Inflammatory macrophage (primary cell): ENCODE data around the gene CPSF3.
A peak's percentile ranks its signal among the peaks of the same experiment; 100 is the strongest.

Experiments used
- DNase-seq, 2 donors: peaks; one replicate each; pipeline ENCODE4 v3.0.0-alpha.2; 2020 to 2022
- total RNA-seq, 18 experiments: gene quantifications; one replicate each; lab custom pipeline; 2026; ENCODE audit warnings: mixed read lengths in 6 of 18, inconsistent platforms in 2 of 18; lab: John Stamatoyannopoulos, UW

CPSF3 gene
- 27.1 to 114 (median 82.1) reads per million in 18 experiments for total RNA-seq

DNA sequence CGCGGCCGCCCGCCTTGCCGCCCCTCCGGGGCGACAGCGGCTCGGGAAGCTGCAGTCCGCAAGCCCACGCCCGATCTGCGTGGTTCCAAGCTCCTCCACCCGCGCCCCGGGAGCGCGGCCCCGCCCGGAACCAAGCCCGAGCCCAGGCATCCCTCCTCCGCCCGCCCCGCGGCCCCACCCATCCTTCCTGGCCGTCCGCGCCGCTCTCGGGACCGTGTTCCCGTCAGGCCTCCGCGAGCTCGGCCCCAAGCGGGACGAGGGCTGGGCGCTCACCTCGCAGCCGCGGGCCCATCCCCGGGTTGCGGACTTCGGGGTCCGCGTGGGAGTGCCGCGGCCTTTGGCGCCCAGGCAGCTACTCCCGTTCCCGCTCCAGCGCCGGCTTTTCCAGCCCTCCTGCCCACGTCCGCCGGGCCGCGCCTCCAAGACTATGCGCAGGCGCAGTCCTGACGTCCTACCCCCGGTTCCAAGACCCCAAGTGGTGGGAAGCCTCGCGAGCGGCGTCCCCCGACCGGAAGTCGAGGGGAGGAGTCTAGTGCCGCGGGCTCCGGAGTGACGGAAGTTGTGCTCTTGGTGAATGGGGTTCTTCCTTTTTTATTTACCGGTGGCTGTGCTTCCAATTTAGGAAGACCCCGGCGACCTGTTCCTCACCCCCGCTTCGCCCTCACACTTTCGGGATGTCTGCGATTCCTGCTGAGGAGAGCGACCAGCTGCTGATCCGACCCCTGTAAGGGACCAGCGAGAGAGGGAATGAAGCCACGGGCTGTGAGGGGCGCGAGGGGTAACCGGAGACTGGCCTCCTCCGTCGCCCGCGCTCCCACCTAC is at the start of gene CPSF3, which contains the start of gene ITGB1BP1:
Gene CPSF3 (plus strand): TSS at position 555 of the 822 bp plus-strand sequence. CDS start 120 bp downstream, at position 675.
Gene ITGB1BP1 (minus strand): TSS at position 429 of the 822 bp plus-strand sequence. CDS start 4,831 bp downstream, outside the sequence.
- peak; percentile 99 for DNase-seq

DNA sequence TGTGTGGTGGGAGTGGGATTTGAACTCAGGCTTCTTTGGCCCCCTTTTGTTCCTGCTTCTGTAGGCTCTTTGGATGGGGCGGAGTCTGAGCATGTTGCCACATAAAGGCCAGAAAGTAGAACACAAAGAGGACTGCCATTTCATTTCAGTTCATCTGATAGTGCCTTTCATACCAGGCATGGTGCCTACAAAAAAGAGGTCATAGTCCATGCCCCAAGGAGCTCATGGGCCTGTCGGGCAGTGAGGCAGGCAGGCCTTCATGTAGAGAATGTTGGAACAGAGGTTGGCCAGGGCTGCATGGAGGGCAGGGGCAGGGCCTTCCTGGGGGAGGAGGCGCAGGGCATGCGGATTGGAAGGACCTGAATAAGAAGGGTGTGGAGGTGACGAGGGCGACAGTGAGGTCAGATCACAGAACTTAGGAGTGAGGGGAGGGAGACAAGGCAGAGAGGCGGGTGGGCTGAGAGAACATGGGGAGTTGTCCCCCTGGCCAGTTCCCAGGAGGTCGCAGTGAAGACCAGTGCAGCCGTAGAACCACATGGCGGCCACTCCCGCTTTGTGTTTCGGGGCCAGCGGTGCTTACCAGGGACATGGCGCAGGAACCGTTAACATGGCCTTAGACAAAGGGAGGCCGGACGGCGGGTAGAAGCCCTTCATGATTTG is 49.3 kb upstream of the CPSF3 start:
- DNase-seq: no peak

DNA sequence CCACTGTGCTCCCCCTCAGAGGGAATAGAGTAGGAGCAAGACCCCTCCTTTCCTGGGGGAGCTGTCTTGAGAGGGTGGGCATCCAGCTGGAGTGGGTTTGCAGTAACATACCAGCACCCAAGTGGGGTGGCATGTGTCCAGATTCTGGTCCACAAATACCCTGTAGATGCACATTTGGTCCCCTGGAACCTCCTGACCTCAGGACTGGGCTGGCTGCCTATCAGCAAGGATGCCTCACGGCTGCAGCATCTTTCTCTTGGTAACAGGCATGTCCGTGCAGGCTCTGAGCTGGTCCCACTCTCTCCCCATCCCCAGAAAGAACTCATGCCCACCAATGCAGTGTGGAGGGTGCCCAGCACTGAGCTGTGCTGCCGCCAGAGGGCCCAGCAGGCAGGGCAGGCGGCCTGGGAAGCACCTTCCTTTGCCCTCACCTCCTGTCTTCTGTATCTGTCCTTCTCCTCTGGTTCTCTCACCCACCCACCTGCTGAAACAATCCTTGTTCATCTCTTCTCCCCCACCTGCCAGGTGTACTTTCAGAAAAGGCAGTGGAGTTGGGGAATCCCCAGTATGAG is 47.5 kb upstream of the CPSF3 start:
- no peak for DNase-seq

DNA sequence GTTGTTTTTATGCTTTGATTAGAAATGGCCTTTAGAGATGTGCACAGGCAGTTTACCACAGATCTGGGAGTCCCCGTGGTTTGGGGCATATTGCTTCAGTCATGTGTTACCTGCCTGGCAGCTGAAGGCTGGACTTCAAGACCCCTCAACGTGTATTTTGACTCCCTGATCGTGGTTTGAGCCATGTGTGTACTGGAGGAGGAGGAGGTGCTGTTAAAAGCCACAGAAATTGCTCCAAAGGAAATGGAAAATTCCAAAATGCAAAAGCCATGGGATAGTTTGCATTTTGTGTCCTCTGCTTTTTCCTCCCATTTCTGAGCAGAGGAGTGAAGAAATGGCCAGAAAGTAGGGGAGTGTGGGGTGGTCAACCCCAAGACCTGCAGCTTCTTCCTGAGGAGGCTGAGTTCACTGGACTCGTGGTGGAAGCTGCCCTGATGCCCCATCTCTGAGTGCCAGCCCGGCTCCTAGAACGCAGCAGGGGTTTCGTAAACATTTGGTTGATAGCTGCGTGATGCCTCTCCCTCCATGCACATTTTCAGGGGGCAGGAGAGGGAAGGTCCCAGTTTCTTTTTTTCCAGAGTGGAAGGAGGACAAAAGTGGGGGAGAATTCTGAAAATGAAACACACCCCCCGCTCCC is 45.9 kb upstream of the CPSF3 start:
- DNase-seq: no peak

DNA sequence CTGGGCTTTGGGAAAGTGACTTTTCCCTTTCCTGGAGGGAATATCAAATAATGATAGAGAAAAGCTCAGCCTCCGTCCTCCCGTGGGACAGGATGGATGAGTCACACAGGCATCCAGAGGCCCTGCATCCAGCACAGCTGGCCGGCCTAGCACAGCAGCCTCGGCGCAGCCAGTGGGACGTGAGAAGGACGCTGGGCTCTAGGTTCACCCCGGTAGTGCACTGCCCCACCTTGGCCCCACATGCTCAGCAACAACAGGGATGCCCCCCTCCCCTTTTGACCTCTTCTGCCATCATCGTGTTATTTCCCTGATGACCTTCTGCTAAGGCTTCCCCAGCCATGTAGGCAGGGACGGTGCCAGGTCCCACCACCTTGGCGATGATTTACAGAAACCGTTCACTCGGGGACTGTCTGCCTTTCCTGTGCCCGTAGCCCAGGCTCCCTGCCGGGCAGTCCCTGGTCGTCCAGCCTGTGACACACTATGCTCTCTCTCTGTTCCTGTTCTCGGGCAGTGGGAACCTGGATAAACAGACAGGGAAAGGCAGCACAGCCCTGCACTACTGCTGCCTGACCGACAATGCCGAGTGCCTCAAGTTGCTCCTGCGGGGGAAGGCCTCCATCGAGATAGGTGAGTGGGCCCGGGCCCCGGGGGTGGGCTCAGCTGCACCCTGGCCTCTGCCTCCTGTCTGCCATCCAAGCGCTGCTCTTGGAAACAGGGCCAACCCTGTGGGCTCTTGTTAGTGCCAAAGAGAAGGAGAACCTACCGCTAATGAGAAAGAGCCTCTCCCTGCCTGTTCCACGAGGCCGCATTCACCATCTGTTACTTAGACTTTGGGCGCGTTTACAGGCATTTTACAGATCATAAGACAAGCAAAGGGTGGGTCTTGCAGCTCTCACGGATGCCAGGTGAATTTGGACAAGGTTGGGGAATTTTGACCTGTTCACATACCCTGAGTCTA is 44.7 kb upstream of the CPSF3 start:
- no peak for DNase-seq

DNA sequence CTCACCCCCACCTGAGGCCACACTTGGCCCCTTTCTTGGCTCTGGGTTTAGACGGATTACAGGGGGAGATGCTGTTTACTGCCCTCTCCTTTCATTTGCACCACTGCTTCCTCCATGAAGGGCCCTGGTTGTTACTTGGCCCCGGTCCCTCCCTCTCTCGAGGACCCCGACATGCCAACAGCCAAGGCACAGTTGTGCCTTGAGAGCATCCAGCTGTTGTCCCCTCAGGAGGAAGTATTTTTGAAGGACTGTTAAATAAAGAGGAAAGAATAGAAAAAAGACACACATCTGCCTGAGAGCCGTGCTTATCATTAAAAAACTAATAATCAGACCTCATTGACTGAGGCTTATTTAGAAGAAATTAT is 44.1 kb upstream of the CPSF3 start:
- DNase-seq: no peak

DNA sequence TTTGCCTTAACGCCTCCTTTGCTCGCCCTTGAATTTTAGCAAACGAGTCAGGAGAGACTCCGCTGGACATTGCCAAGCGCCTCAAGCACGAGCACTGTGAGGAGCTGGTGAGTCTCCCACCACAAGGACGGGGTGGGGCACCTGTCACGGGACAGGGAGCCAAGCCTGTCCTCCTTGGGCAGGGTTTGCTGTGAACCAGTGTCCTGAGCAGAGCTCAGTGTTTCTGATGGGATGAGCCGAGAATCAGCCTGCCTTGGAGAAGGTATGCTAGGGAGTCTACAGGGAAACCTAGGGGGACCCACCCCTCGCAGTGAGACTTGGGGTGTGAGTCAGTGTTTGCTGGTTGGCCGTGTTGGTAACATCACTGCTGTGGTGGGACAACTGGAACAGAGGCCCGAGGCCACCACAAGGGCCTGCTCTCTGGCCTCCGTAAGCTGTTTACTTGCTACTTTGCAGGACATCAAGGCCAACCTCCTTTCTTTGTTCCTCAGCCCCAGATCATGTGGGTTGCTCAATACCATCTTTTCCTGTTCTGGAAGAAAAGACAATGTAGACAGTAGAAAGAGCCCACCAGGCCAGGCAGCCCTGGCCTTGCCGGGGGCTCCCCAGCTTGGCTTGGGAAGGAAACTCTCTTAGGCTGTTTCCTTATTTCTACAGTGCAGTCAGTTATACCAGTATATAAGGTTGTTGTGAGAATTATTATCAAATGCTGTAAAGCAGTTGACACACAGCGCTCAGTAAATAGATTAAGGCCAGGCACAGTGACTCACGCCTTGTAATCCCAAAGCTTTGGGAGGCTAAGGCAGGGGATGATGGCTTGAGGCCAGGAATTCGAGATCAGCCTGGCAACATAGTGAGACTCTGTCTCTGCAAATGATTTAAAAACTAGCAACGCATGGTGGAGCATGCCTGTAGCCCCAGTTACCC is 42.5 kb upstream of the CPSF3 start:
- DNase-seq: no peak

DNA sequence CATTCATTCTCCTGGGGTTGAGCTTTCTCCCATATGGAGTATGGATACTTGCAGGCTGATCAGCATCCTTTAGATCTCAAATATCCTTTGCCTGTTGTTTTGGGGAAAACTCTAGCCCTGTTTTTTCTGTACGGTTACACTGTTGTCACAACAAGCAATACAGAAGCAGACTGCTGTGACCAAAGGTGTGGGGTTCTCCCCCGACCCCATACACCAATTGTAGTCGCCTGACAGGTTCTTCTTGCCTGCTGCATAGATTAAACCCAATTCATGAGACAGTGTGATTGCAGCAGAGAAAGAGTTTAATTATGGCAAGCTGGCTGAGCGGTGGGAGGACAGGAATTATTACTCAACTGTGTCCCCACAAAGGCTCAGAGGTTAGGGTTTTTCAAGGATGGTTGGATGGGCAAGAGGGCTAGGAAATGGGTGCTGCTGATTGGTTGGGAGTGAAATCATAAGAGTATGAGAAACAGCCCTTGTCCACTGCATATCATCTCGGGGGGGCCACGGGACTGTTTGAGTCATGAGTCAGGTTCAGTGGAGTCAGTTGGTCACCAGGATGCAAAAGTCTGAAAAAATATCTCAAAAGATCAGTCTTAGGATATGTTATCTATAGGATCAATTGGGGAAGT is 40.7 kb upstream of the CPSF3 start:
- DNase-seq: no peak

DNA sequence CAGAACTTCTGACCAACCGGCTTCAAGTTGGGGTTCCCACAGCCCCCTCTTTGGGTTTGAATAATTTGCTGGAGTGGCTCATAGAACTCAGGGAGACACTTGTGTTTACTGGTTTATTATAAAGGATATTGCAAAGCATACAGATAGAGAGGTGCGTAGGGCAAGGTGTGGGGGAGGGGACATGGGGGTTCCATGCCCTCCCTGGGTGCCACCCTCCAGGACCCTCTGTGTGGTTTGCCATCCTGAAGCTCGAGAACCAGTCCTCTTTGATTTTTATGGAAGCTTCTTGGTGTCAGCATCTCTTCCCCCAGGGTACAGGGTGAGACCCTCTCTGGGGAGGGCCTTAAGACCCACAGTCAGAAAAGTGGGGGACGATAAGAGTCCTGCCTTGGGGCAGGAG is 38.9 kb upstream of the CPSF3 start:
- no peak for DNase-seq

DNA sequence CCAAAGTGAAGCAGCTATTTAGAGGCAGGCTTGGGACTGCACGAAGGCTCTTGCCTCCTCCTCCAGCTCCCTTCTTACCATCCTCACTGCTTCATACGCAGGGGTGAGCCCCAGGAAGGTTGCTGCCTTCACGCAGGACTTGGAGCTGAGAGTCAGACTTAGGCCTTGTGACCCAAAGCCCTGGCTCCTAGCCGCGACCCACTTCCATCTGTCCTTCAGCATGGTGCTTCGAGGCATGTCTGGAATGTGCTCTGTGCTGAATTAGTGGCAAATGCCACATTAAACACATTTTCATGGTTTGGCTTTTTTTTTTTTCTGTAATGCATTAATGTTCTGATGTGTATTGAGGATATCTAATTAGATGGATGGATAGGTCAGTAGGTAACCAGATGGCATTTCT is 37.6 kb upstream of the CPSF3 start:
- no peak for DNase-seq

DNA sequence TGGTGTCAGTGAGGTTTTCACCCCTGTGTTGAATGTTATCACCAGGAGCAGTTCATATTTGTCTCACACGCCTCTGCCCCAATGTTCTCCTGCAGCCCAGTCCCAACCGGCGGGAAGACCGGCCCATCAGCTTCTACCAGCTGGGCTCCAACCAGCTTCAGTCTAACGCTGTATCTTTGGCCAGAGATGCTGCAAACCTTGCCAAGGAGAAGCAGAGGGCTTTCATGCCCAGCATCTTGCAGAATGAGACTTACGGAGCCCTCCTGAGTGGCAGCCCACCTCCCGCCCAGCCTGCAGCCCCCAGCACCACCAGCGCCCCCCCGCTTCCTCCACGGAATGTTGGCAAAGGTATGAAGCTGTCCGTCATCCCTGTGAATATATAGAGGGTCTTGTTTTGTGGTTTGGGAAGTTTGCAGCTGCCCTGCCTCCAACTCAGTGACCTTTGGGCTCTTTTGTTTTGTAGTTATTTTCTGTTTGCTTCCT is 35.2 kb upstream of the CPSF3 start:
- no peak for DNase-seq

DNA sequence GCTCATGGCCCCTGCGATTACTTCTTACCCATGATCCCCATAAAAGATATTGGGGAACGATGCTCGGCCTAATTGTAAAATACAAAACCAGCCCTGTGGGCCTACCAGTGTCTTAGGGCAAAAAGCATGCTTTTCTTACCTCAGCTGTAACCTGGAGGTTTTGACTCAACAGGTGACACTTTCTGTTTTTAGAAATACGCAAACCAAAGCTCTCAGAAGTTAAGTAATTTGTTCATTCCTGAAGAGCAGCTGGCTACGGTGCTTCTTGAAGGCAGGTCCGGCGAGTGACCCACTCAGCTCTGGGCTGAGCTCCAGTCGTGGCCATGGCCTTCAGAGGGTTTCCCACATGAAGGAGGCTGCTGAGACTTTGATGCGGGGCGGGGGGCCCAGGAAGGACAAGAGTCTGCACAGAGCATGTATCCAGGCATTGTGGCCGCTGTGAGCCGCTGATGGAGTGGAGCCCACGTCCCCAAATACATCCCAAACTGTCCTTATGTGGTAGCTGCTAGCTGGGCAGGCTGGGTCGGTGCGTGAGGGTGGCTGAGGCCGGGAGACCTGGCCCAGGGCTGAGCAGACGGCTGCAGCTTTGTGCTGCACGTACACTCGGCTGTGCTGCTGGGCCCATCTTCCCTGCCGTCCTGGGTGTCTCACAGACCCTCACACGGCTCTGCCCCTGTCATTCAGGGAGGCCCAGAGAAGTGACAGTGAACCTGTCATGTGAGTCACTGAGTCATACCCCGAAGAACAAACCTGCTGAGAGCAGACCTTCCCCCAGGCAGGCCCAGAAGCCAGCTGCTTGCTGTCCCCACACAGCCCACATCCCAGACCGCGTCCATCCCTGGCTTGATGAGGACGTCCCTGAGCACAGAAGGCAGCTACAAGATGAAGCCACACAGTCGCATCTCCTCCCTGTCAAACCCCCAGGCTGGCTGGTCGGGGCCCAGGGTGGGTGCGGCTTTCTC is 34.2 kb upstream of the CPSF3 start:
- no peak for DNase-seq

DNA sequence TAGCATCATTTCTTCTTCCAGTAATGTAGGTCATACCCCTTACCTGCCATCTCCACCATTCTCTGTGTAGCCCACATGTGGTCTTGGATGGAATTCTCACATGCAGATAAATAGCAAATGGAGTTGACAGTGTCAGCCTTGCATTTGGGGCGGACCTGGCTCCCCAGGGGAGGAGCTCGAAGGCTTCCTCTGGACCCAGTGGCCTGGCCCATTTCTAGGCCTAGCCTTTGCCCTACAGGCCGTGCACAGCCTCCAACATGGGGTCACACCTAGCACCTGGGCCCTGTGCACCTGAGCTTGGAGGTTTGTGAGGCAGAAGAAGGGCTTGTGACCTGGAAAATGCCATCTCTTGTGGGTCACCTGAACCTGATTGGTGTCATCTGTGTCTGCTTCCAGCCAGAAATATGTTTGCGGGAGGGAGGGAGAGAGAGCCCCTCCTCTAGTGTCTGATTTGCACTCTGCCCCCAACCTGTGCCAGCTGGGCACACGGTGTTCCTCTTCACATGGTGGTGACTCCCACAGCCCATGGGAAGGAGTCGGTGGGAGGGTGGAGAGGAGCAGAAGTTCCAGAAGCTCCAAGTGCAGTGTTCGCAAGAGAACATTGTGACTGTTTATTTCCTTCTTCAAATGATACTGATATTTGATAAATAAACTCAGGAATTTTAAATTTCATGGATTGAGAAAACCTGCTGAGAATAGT is 33.2 kb upstream of the CPSF3 start:
- DNase-seq: peak in 1 of 2 donors; percentile 20

DNA sequence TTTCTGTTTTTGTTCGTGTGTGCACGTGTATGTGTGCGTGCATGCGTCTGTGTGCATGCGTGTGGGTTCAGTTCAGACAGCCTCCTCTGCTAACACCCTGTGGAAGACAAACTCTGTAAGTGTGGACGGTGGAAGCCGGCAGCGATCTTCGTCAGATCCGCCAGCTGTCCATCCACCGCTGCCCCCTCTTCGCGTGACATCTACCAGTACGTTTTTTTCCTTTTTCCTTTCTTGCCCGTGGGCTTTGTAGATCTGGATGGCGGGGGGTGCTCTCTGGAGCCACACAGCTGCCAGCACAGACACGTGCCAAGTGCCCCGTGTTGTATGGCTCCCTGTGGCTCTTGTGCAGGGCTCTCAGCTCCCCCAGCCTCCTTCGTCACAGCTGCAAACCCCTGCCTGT is 32.5 kb upstream of the CPSF3 start:
- no peak for DNase-seq

DNA sequence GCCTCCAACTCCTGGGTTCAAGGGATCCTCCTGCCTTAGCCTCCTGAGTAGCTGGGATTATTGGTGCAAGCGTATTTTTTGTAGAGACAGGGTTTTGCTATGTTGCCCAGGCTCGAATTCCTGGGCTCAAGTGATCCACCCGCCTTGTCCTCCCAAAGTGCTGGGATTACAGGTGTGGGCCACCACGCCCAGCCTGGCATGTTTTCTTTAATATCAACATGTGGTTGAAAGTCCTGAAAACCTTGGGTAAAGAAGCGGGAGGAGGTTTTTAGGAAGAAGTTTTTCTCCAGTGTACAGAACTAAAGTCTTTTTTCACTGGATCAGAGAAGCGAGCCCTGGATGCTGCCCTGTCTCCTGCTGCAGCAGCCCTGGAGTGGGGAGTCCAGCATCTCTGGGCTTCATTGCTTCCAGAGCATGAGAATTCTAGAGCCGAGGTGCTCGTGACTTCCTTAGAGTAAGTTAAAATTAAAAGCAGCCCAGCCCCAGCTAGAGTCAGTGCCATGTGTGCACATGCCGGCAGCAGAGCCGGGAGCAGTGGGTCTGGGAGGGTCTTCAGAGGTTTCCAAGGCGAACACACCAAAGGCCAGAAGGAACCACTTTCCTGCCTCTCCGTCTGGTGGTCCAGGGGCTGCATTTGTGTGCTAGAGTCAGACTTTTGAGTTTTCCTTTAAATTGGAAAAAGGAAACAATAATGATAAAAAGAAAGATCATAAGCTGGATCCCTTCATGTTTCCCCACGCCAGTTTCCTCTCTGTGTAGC is 31.3 kb upstream of the CPSF3 start:
- DNase-seq: no peak

DNA sequence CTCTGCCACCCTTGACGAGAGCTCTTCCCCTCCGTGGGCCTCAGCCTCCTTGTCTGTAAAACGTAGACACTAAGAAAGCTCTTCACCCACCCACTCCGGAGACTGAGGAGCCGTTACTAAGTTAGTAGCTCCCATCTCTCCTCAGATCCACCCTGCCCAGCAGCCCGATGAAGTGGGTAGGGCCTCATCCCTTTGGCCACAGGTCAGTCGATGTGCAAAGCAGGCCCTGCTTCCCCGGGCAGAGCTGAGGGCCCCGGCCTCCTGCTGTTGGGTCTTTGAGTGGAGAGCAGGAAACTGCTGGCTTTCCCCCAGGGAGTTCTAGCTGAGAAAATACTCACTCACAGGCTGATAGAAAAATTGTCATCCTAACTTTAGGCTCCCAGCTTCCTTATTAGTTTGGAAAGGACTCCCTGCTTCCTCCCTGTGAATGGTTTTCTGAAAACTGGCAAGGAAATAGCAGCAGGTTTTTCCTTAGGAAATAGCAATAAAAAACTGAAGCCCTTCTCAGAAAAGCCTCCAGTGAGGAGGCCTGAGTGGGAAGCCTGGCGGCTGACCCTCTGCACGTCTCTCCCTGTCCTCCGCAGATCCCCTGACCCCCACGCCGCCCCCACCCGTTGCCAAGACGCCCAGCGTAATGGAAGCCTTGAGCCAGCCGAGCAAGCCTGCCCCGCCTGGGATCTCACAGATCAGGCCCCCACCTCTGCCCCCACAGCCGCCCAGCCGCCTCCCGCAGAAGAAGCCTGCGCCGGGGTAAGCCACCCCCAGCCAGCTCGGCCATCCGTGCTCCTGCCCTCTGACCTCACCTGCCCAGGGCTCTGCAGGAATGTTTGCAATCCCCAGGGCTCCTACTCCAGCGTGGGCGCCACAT is 30.3 kb upstream of the CPSF3 start:
- DNase-seq: no peak
